Retinal pigment epithelial cell (primary cell): ENCODE results near the gene SPI1.

ENCODE experiments used
- DNase-seq: peaks from one replicate; pipeline ENCODE4 v3.0.0-alpha.2; 2010; ENCODE audit warnings: low read depth
- H3K4me3 ChIP-seq: 2 replicates; pipeline ENCODE4 v1.5.1; 2011; ENCODE audit warnings: mild to moderate bottlenecking, low read length, control low read depth, moderate library complexity
- CTCF ChIP-seq: conservative IDR thresholded peaks from 2 replicates; pipeline ENCODE4 v1.5.1; 2011; ENCODE audit warnings: low read depth, low read length, control low read depth, inconsistent platforms

SPI1 gene

GRCh38 chr11:47306484-47306844, 71.9 kb downstream of the SPI1 start:
- H3K4me3 ChIP-seq = no peak overlapping the region
- no peak for DNase-seq
- TF ChIP-seq CTCF = no peak

- TF ChIP-seq CTCF = no peak
- DNase-seq = no peak
- no peak overlapping the region for H3K4me3 ChIP-seq
These were observed 72.4 kb downstream of the SPI1 start for GRCh38 chr11:47305734-47306483.
